HEK293T (cell line): Measurements from ENCODE around the gene GMPR.

Experiments
- ARNT ChIP-seq: fragments of 450-650 bp; IDR thresholded peaks from 2 replicates; pipeline ENCODE4 v1.6.1; 2017; ENCODE audit warnings: mild to moderate bottlenecking
- SP1 ChIP-seq: fragments of 450-650 bp; IDR thresholded peaks from 2 replicates; pipeline ENCODE4 v1.6.1; 2017
- SUZ12 ChIP-seq: fragments of 450-650 bp; IDR thresholded peaks from 2 replicates; pipeline ENCODE4 v1.6.1; 2016; ENCODE audit warnings: mild to moderate bottlenecking

DNA sequence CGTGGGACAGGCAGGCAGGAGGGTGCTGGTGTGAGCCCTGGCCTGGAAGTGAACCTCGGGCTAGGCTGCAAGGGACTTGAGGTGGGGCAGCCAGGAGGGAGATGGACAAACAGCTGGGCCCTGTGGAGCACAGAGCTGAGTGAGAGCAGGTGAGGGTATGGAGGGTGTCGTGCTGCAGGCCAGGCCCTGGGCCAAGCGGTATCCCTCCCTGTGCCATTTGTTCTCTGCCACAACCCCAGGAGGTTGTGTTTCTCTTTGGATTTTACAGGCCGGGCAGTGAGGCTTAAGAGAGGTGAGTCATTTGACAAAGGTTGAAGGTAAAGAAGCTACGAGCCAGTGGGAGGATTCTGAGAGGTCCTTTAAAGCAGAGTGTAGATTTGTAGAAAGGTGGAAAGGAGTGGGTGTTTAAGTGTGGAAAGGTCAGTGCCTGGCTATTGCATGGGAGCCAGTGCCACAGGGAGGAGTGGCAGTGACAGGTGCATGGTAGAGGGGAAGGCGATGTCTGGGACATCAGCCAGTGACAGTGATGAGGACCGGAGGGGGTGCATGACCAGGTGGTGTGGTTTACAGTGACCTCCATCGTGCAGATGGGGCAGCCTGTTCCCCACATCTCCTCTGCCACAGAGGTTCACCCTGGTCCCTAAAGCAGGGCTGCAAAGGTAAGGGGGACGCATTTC lies 39.8 kb downstream of the GMPR start:
- TF ChIP-seq SP1 = no peak
- TF ChIP-seq SUZ12 = no peak
- TF ChIP-seq ARNT = no peak
